HG03095 (cell line): Measurements from ENCODE around the gene ZNF584.

Experiments used
- ATAC-seq: cut with Tn5 transposase; IDR thresholded peaks from one replicate; pipeline ENCODE4 v1.9.1; 2021; ENCODE audit warnings: moderate library complexity; ENCODE audit not compliant: unreplicated experiment

Gene ZNF584

DNA sequence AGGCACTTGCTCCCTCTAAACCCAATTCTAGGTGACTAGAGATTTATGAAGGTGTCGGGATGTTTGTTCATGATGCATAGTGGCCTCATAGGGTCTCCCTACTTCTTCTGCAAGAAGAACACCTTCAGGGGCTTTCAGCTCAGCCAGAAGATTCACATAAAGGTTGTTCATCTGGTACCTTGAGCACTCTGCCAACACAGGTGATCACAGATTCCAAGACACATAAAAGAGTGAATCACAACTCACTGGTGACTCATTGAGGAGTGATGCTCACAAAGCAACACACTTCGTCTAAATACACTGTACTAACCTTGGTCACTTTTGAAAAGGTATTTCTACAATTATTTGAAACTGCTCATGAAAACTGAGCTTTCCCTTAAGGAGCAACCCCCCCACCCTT, 51.6 kb downstream of the ZNF584 start:
- no peak for ATAC-seq

DNA sequence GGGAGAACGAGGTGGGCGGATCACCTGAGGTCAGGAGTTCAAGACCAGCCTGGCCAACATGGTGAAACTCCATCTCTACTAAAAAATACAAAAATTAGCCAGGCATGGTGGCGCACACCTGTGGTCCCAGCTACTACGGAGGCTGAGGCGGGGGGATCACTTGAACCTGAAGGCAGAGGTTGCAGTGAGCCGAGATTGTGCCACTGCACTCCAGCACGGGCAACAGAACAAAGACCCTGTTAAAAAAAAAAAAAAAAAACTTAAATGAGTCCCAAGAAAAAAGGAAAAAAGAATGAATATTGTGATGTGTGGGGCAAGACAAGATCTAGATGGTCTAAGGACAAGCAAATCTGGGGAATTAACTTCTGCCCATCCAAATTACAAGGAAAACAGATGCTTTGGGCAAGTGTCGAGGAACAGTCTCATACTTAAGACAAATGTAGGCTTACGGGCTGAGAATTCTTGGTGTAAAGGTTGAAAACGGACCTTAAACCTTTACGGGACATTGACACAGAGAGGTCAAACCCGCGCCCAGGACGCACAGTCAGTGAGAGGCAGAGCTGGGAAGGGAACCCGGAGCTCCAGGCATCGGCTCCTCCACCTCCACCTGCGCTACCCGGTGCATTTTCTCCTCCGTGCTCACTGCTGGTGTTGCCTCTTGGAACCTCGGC, 57.8 kb downstream of the ZNF584 start:
- no peak for ATAC-seq

DNA sequence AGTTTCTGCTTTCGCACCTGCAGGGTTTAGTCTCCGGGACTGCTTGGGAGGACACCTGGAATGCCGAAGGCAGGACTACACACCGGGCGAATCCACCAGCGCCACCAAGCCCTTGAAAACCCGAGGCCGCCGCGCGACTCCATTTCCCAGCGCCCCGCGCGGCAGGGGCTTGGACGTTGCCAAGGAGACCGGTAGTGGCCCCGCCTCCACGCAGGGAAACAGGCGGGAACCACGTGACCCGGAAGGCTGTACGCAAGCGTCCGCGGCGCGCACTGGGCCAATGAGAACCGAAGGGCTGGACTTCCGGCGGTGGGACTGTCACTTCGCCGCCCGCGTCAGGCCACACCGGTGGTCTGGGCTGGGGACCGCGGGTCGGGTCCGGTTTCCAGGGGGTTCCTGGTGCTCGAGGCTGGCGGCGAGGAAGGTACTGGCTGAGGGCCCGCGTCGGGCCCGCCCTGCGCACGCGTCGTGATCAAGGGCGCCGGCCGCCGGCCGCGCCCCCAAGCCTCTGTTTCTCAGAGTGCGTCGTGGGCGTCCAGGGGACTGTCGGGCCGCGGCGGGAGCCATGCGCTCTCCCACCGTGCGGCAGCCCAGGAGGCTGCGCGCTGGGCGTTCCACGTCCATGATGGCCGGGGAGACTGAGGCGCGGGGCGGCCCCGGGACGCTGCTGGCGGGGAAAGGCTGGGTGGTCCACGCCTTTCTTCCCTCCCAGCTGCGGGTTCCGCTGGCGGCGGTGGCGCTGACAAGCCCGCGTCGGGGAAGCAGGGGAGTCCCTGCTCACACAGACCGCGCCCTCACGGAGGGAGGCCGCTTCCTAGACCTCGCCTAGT, 58.5 kb downstream of the ZNF584 start, which contains the start of gene ZNF324:
Gene ZNF324, plus strand, starts transcription at position 321 of the 830 bp plus-strand sequence. CDS start 2,106 bp downstream, outside the sequence.
- peak; percentile 76 for ATAC-seq
